Fibroblast of skin of left biceps (primary cell): ENCODE data around the gene ACSF2.

ENCODE experiments used
- DNase-seq, 2 experiments: peaks; one replicate each; pipeline ENCODE4 v3.0.0-alpha.2; 2013; ENCODE audit warnings: low read depth in 2 of 2

Gene ACSF2

DNA sequence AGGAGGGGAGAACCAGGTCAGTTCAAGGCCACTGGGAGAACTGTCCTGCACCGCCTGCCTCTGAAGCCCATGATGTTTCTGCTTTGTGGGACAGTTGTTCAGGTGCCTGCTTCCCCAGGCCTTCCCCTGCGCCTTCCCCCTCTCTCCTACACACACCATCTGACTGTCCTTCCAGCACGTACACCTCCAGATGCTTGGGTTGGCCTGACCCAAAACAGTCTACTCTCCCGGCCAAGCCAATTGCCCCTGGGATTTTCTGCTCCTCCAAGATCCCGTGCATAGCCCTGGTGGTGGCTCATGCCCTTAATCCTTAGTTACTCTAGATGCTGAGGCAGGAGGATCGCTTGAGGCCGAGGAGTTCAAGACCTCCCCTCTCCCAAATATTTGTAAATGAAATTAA lies 52.0 kb downstream of the ACSF2 start:
- DNase-seq = no peak

DNA sequence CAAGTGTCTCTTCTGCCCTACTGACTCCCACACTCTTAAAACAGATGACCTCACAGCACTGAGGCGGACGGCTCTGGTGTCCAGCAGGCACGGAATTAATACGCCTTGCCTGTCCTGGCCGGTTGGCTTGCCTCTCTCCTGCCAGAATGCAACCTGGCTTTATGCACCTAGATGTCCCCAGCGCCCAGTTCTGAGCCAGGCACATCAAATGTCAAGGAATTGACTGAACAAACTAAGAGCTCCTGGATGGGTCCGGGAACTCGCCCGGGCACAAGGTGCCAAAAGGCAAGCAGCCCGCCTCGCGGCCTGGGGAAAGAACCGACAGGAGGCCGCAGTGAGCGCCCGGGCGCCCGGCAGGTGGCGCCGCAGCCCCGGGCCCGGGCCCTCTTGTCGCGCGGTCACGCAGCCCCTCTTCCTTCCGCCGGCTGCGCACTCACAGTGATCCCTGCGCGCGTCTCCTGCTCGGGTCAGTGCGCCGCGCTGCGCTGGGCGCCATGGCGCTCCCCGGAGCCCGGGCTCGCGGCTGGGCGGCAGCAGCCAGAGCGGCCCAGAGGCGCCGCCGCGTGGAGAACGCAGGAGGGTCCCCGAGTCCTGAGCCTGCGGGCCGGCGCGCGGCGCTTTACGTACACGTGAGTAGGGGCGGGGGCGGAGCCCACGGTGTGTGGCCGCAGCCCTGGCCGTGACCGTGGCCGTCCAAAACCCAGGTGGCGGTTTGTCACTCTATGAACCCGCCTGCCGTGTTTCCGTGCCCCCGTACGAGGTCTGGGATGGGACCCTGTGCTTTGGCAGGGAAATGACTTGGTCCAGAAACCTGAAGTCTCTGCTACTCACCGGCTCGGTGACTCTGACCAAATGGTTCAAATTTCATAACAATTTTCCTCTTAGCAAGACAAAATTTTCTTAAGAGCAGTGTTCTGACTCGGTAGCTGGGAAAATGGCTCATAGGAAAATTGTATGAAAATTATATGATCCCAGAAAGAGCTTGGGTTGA lies 52.7 kb downstream of the ACSF2 start, which contains the start of gene RSAD1:
RSAD1 (plus strand) TSS at position 470 of the 991 bp plus-strand sequence; CDS start at position 495, 25 bp downstream.
- peak; percentile 69 to 72 for DNase-seq

- DNase-seq = peak in 1 of 2 experiments; percentile 38
Measured at GRCh38 chr17:50479522-50480141, 53.6 kb downstream of the ACSF2 start.

- no peak for DNase-seq
Measured at GRCh38 chr17:50480142-50480764, 54.2 kb downstream of the ACSF2 start.

- DNase-seq = no peak
Measured at GRCh38 chr17:50480854-50481490, 55.0 kb downstream of the ACSF2 start.

DNA sequence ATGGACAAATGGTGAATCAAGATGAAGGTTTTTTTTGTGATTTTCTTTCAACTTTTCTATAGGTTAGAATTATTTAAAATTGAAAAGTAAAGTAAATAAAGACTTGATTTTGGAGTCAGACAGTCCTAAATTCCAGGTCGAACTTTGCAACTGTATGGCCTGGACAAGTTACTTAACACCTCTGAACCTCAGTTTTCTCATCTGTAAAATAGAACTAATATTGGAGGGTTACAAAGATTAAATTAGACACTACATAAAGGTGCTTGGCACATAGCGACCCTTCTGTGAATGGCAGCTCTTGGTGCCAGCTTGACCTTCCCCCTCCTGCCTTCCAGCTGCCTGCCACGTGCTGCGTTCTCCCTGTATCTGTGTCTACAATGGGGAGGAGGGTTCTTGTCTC lies 55.6 kb downstream of the ACSF2 start:
- DNase-seq = no peak

DNA sequence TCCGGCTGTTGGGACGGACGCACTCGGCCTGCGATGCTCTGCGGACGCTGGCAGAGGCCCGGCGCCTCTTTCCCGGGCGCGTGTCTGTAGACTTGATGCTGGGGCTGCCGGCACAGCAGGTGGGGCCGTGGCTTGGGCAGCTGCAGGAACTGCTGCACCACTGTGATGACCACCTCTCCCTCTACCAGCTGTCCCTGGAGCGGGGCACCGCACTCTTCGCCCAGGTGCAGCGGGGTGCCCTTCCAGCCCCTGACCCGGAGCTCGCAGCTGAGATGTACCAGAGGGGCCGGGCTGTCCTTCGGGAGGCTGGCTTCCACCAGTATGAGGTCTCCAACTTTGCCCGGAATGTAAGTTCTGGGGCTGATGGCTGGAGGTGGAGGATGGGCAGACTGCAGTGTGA lies 56.1 kb downstream of the ACSF2 start:
- no peak for DNase-seq

DNA sequence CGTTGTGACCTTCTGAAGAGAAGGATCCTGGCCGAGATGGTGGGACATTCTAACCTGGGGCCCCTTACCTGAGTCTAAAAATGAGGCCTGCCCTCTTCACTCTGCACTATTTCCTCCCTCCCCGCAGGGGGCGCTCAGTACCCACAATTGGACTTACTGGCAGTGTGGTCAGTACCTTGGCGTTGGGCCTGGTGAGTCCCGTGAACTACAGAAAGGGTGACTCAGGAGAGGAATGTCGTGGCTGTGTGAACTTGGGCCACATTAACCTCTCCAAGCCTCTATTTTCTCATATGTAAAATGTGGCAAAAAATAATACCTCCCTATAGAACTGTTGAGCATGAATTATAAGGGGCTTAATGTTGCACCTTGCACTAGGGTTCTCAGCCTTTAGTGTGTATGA lies 56.5 kb downstream of the ACSF2 start:
- DNase-seq = peak; percentile 68 to 72

DNA sequence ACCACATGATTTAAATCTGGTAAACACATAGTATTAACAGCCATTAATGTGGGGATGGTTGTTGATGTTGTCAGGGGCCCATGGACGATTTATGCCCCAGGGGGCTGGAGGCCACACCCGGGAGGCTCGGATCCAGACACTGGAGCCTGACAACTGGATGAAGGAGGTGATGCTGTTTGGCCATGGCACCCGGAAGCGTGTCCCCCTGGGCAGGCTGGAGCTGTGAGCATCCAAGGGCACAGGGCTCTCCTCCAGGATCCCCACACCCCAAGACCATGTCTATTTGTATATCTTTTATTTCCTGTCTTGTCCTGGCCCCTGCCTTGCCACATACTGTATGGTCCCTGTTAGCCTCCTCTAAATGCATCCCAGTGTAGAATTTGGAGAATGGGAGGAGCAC lies 57.2 kb downstream of the ACSF2 start:
- no peak for DNase-seq

DNA sequence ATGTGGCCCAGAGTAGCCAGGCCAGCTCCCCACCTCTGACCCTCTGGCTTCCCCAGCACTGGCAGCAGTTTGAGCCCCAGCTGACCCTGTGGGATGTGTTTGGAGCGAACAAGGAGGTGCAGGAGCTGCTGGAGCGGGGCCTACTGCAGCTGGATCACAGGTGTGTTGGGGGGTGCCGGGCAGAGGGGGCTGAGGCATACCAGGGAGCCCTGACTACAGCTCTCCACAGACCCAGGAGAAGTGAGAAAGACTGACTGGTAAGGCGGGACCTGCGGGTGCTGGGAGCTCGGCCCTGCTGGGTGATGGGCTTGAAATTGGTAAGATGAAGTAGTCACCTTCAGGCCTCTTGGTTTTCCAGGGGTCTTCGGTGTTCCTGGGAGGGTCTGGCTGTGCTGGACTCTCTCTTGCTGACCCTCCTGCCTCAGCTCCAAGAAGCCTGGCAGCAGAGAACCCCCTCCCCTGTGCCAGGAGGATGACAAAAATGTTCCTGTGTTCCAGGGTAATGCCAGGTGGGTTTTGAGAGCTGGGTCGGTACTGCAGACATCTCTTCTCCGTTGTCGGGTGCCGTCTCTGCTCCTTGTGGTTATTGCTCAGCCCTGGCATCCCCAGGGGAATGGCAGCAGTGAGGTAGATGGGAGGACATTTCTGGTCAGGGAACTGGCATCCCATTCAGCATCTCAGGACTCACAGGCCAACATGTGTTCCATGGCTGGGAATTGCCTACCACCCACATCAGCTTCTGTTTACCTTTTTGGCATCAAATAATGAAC lies 58.6 kb downstream of the ACSF2 start:
- no peak for DNase-seq

GRCh38 chr17:50487213-50488096 lies 61.4 kb downstream of the ACSF2 start:
- no peak for DNase-seq

DNA sequence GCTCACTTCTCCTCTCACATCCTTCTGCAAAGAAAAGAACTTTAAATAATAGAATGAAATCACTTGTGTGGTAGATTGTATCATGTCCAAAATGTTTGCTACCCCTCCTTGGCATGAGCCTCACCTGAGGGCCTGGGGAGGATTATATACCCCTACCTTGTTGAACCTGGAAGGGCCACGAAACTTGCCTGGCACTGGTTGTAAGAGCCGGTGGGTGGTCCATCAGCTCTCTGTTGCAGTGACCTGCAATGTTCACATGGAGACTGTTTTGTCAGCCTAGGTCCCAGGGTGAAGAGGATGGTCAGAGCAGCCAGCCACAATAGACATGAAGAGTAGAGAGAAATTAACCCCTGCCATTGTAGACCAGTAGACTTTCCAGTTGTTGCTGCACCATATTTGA lies 62.9 kb downstream of the ACSF2 start:
- no peak for DNase-seq

DNA sequence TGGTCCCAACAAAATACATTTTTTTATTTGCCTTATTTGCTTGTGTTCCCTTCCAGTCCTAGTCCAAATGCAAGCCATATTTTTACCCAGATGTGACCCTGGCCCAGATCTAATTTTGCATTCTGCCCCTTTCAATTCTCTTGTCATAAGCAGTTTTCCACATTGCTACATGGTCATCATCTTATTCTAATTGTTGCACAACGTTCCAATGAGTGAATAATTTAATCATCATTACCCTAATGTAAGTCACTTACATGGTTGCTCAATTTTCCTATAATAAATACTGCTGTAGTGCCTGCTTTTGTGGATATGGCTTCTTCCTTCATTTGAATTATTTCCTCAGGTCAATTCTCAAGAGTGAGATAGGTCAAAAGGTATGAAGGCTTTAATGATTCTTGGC lies 65.5 kb downstream of the ACSF2 start:
- DNase-seq = no peak

GRCh38 chr17:50492214-50492613 lies 66.2 kb downstream of the ACSF2 start:
- no peak for DNase-seq

- DNase-seq = no peak
Measured at GRCh38 chr17:50493744-50494143, 67.7 kb downstream of the ACSF2 start.

DNA sequence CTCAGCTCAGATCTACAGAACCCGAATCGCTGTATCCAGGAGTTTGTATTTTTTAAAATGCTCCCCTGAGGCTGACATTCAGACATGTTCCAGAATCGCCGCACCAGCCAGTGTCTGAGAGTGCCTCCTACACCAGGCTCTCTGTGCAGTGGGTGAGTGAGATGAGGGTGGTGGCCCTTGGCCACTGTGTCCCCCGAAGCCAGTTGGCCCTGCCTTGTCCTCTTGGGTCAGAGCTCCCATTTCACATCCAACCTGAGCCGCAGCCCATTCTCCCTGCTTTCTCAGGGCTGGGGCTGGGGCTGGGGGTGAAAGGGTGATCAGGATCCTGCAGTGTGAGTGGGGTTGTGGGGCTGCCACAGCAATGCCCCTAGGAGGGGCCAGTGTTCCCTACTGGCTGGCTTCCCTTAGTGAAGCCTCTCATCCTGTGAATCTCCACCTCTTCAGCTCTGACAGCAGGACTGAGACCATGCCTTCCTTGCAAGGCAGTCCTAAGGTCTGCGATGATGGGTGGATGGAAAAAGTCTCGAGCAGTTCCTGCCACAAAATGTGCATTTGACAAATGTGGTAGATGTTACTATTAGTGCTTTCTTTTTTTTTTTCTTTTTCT lies 69.3 kb downstream of the ACSF2 start:
- DNase-seq = no peak

DNA sequence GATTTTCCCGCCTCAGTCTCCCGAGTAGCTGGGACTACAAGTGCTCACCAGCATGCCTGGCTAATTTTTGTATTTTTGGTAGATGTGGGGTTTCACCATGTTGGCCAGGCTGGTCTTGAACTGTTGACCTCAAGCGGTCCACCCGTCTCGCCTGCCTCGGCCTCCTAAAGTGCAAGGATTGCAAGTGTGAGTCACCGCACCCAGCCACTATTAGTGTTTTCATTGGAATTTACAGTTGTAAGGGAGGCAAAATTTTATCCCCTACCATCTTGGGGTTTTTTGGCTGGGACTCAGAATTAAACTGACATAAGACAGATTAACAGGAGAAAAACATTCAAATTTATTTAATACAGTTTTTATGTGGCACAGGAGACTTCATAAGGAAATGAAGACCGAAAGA lies 69.9 kb downstream of the ACSF2 start:
- no peak for DNase-seq

DNA sequence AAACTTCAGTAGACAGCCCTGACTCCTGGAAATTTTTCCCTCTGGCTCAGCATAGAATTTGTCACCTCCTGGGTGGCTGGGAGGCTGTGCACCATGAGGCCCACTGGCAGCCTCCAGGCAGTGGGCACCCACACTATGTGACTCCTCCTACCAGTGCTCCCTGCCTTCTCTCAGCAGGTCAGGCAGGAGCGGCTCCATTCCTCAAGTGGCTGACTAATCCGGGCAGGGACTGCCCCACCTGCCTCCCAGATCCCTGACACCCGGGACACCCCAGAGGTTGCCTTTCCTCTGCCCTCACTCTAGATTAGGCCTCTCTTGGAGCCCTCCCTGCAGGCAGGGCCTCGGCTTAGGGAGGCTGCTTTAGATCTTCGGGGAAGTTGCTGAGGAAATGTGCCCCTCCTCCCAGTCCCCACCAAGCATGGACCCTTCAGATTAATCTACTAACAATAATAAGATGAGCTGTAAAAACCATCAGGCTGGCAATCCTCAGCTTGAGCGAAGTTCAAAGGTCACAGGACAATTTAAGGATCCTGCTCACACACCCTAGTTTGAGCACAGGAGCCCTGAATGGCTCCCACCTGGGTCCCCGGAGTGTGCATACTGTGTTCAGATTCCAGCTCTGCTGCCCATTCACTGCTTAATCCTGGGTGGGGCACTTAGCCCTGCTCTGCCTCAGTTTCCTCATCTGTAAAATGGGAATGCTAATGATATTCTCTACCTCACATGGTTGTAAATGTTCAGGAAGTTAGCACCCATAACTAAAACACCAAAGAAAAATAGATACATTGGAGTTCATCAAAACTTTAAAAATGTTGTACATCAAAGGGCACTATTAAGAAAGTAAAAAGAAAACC lies 72.2 kb downstream of the ACSF2 start:
- no peak for DNase-seq

- no peak for DNase-seq
Measured at GRCh38 chr17:50499270-50499669, 73.3 kb downstream of the ACSF2 start.
